Activated CD4-positive, CD25-positive, alpha-beta regulatory T cell treated with anti-CD3 and anti-CD28 coated beads, Interleukin-2, amount 50 U/mL, for 24 hours (primary cell): ENCODE results near the gene OXER1.

Experiments used
- ATAC-seq, 2 donors: fragments of 150-1000 bp; cut with Tn5 transposase; one replicate each; pipeline ENCODE4 v1.10.0; 2021; ENCODE audit warnings: mild to moderate bottlenecking in 1 of 2, moderate library complexity in 1 of 2

OXER1 gene

GRCh38 chr2:42793334-42794270 is 29.7 kb upstream of the OXER1 start:
- no peak for ATAC-seq

GRCh38 chr2:42792583-42793333 is 28.8 kb upstream of the OXER1 start, which contains the start of gene HAAO:
HAAO (minus strand) TSS chr2:42792583; CDS start chr2:42792536, 47 bp downstream.
- peak; percentile 28 to 47 for ATAC-seq

- ATAC-seq: peak; percentile 6 to 21
Observed at GRCh38 chr2:42792087-42792582, 28.2 kb upstream of the OXER1 start.

- no peak for ATAC-seq
Observed at GRCh38 chr2:42791606-42792005, 27.7 kb upstream of the OXER1 start.

GRCh38 chr2:42789751-42790150 is 25.8 kb upstream of the OXER1 start:
- ATAC-seq: no peak

- no peak for ATAC-seq
Observed at GRCh38 chr2:42788882-42789281, 24.9 kb upstream of the OXER1 start.

- ATAC-seq: no peak
Observed at GRCh38 chr2:42788478-42788793, 24.5 kb upstream of the OXER1 start.

- ATAC-seq: no peak
Observed at GRCh38 chr2:42787788-42788477, 24.0 kb upstream of the OXER1 start.

GRCh38 chr2:42787424-42787787 is 23.5 kb upstream of the OXER1 start:
- ATAC-seq: no peak

- no peak for ATAC-seq
Observed at GRCh38 chr2:42786561-42787345, 22.8 kb upstream of the OXER1 start.

- no peak for ATAC-seq
Observed at GRCh38 chr2:42784204-42784880, 20.4 kb upstream of the OXER1 start.

- no peak for ATAC-seq
Observed at GRCh38 chr2:42783511-42783910, 19.6 kb upstream of the OXER1 start.

GRCh38 chr2:42781181-42781580 is 17.2 kb upstream of the OXER1 start:
- no peak for ATAC-seq

- ATAC-seq: no peak
Observed at GRCh38 chr2:42777883-42778805, 14.2 kb upstream of the OXER1 start.

- ATAC-seq: no peak
Observed at GRCh38 chr2:42775810-42776209, 11.9 kb upstream of the OXER1 start.

- no peak for ATAC-seq
Observed at GRCh38 chr2:42775186-42775585, 11.3 kb upstream of the OXER1 start.

- no peak for ATAC-seq
Observed at GRCh38 chr2:42771546-42772153, 7.7 kb upstream of the OXER1 start.

- ATAC-seq: no peak
Observed at GRCh38 chr2:42770288-42771131, 6.6 kb upstream of the OXER1 start.
